ENCODE data around the gene KCTD5. TPM values are rescaled to one million over a fixed set of nuclear protein-coding genes. Genes with fewer than 3 reads are reported as not detected.

The KCTD5 gene
- total and polyA plus RNA-seq, 2 of the 8 experiments (the other 6 are each of a cell fraction or from before 2014, with no cell fraction given) = 26.6 to 31.8 TPM

DNA sequence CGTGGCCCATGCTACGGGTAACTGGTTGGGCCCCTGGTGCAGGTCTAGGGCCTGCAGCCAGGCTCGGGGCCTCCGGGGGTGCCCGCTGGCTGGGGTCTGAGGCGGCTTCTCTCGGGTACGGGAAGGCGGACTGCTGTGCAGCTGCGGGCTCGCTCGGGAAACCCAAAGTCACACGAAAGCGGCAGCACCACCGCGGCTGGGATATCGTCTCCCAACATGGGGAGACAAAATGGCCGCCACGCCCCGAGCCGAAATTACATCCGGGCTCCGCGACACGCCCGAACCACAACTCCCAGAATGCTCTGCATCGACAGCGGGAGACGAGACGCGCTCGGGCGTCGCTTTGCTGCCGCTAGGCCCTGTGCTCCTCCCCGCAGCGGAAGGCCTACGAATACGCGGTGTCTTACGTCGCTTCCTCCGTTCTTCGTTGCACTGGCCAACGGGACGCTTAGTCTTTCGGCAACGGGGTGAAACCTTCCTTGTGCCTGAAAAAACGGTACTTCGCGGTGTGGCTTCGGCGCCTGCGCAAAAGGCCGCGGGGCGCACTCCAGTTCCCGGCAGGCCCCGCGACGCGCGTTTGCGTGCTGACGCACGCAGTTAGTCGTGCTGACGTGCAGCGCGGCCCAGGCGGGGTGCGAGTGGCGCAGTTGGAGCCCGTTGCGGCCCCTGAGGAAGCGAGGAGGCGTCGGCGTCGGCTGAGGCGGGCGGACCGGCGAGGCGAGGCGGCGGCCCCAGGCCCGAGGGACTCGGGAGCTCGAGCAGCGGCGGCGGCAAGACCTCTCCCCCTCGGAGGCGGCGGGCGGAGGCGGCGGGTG is 69.9 kb downstream of the KCTD5 start, which contains the start of gene SRRM2 (continued):
- TF ChIP-seq, protein P1, sequence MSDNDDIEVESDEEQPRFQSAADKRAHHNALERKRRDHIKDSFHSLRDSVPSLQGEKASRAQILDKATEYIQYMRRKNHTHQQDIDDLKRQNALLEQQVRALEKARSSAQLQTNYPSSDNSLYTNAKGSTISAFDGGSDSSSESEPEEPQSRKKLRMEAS (IDR thresholded peaks at IDR 0.05) = peak; percentile 46
- TF ChIP-seq RFX5 (IDR thresholded peaks at IDR 0.05; ENCODE audit: borderline replicate concordance, low read depth, low read length) = no peak
- no peak; the same call in 1 of the 2 replicates for TF ChIP-seq SRF (IDR thresholded peaks at IDR 0.05; ENCODE audit: low read depth, low read length)
- peak; percentile 83 for TF ChIP-seq CREB1 (IDR thresholded peaks at IDR 0.05)
- no peak for TF ChIP-seq CTBP2 (IDR thresholded peaks at IDR 0.05; ENCODE audit: borderline replicate concordance, insufficient read depth, insufficient read length, low read length)
- TF ChIP-seq TCF12 (IDR thresholded peaks at IDR 0.05; ENCODE audit: low read depth, low read length) = no peak
- TF ChIP-seq TAF1 (IDR thresholded peaks at IDR 0.05; ENCODE audit: low read depth, low read length) = peak; percentile 86
- TF ChIP-seq BACH1 (IDR thresholded peaks at IDR 0.05; ENCODE audit: low read length) = no peak
- no peak for TF ChIP-seq SUZ12 (IDR thresholded peaks at IDR 0.05; ENCODE audit: low read length)
- peak; percentile 91 for TF ChIP-seq TAF7 (optimal IDR thresholded peaks at IDR 0.05; ENCODE audit: borderline replicate concordance, low read depth, low read length)
- no peak for TF ChIP-seq POU5F1 (IDR thresholded peaks at IDR 0.05; ENCODE audit: low read depth, low read length)
- TF ChIP-seq NANOG (IDR thresholded peaks at IDR 0.05; ENCODE audit: insufficient read depth, low read depth, low read length, poor library complexity, severe bottlenecking) = no peak
- peak in 1 of 2 experiments; percentile 39; a peak in 1 of 4 replicates for TF ChIP-seq SIN3A (conservative IDR thresholded peaks at IDR 0.05 in 1 of 2, IDR thresholded peaks at IDR 0.05 in 1 of 2; ENCODE audit: low read depth in 1 of 2, low read length in 2 of 2)
- no peak for TF ChIP-seq MAFK (IDR thresholded peaks at IDR 0.05; ENCODE audit: low read depth, low read length)
- TF ChIP-seq HDAC6 (IDR thresholded peaks at IDR 0.05; ENCODE audit: low read depth, low read length) = no peak
- TF ChIP-seq TBP (IDR thresholded peaks at IDR 0.05; ENCODE audit: low read depth, low read length) = peak; percentile 67
- no peak for TF ChIP-seq CBX8 (IDR thresholded peaks at IDR 0.05; ENCODE audit: borderline replicate concordance, low read depth, low read length)
- no peak for TF ChIP-seq EP300 (IDR thresholded peaks at IDR 0.05; ENCODE audit: borderline replicate concordance in 1 of 2, low read depth in 2 of 2, low read length in 2 of 2)
- TF ChIP-seq NRF1 (IDR thresholded peaks at IDR 0.05; ENCODE audit: low read depth, low read length) = peak; percentile 23
- TF ChIP-seq KDM5A (IDR thresholded peaks at IDR 0.05; ENCODE audit: low read length) = no peak
- no peak for TF ChIP-seq SP2 (IDR thresholded peaks at IDR 0.05; ENCODE audit: low read length)
- TF ChIP-seq KDM1A (IDR thresholded peaks at IDR 0.05; ENCODE audit: borderline replicate concordance, low read length) = no peak
